Measurements from ENCODE around the gene CCSER1. TPM values are rescaled to one million over a fixed set of nuclear protein-coding genes. Genes with fewer than 3 reads are reported as not detected.

CCSER1 gene
- total and polyA plus RNA-seq, 2 donors (not counting 1 experiment from before 2014, with no cell fraction given), result 10.7 to 39.5 TPM

- ATAC-seq (ENCODE audit: low read depth) (no peak), DNase-seq (no peak)
- Histone ChIP-seq H3K27me3 (replicated peaks in 1 of 4; ENCODE audit: control extremely low read depth in 1 of 4, control insufficient read depth in 3 of 4, insufficient read depth in 4 of 4, low read length in 3 of 4) (no peaks in the 10 kb centered on the region), H3K9me3 (ENCODE audit: control extremely low read depth in 1 of 3, control insufficient read depth in 2 of 3, insufficient read depth in 1 of 3, low read length in 2 of 3) (peaks cover 0 to 3% (median 1%) of the 10 kb centered on the region in 3 donors), H3K79me2 (ENCODE audit: control insufficient read depth, insufficient read depth, low read length) (no peaks in the 10 kb centered on the region), H3K4me3 (ENCODE audit: control extremely low read depth in 1 of 5, extremely low read depth in 1 of 5, insufficient read depth in 1 of 5, low read depth in 2 of 5, low read length in 4 of 5) (no peak overlapping the region), H3K4me1 (ENCODE audit: control insufficient read depth in 2 of 2, insufficient read depth in 2 of 2, low read length in 2 of 2) (no peaks in the 10 kb centered on the region), H4K20me1 (ENCODE audit: control insufficient read depth, insufficient read depth, low read length, poor library complexity, severe bottlenecking) (no peaks in the 10 kb centered on the region), H3K9ac (ENCODE audit: low read length) (no peak overlapping the region), H3K36me3 (replicated peaks in 1 of 2; ENCODE audit: control extremely low read depth in 1 of 2, control insufficient read depth in 1 of 2, extremely low read depth in 1 of 2, insufficient read depth in 2 of 2, low read length in 1 of 2) (no peaks in the 10 kb centered on the region), H3K4me2 (replicated peaks; ENCODE audit: low read depth, low read length, poor library complexity, severe bottlenecking) (no peak overlapping the region), H3K27ac (ENCODE audit: low read length in 2 of 2) (no peak overlapping the region), H2AFZ (ENCODE audit: insufficient read depth, low read depth, low read length, poor library complexity, severe bottlenecking) (no peak overlapping the region)
- Mint-ChIP-seq H3K9me3 (ENCODE audit: insufficient read depth) (peaks cover 3% of the 10 kb centered on the region), H3K4me3 (no peak overlapping the region), H3K4me1 (no peaks in the 10 kb centered on the region), H3K27ac (no peak overlapping the region), H3K27me3 (no peaks in the 10 kb centered on the region)
- 83% methylated on average over 4 of the region's 5 CpGs for WGBS (ENCODE audit: insufficient coverage)
- ChIA-PET POLR2A (no interaction called here), CTCF (no interaction called here)
- TF ChIP-seq CTCF (IDR thresholded peaks at IDR 0.05) (no peak), EZH2 (IDR thresholded peaks at IDR 0.05; ENCODE audit: borderline replicate concordance, insufficient read depth, low read depth, low read length, poor library complexity, severe bottlenecking) (no peak)
- intact Hi-C loops (cut with micrococcal nuclease), result no loop called here
These were observed 1128.8 kb downstream of the CCSER1 start for GRCh38 chr4:91256043-91256442.

GRCh38 chr4:91256751-91257150, 1129.6 kb downstream of the CCSER1 start:
- H3K4me1 Mint-ChIP-seq, result no peaks in the 10 kb centered on the region
- DNase-seq, result no peak
- Histone ChIP-seq H3K27me3 (replicated peaks in 1 of 4; ENCODE audit: control extremely low read depth in 1 of 4, control insufficient read depth in 3 of 4, insufficient read depth in 4 of 4, low read length in 3 of 4) (no peaks in the 10 kb centered on the region), H3K9ac (ENCODE audit: low read length) (no peak overlapping the region), H3K36me3 (replicated peaks in 1 of 2; ENCODE audit: control extremely low read depth in 1 of 2, control insufficient read depth in 1 of 2, extremely low read depth in 1 of 2, insufficient read depth in 2 of 2, low read length in 1 of 2) (no peaks in the 10 kb centered on the region), H3K27ac (ENCODE audit: low read length in 2 of 2) (no peak overlapping the region), H3K4me3 (ENCODE audit: control extremely low read depth in 1 of 5, extremely low read depth in 1 of 5, insufficient read depth in 1 of 5, low read depth in 2 of 5, low read length in 4 of 5) (no peak overlapping the region), H2AFZ (ENCODE audit: insufficient read depth, low read depth, low read length, poor library complexity, severe bottlenecking) (no peak overlapping the region), H3K79me2 (ENCODE audit: control insufficient read depth, insufficient read depth, low read length) (no peaks in the 10 kb centered on the region), H3K9me3 (ENCODE audit: control extremely low read depth in 1 of 3, control insufficient read depth in 2 of 3, insufficient read depth in 1 of 3, low read length in 2 of 3) (peaks cover 0 to 3% (median 1%) of the 10 kb centered on the region in 3 donors), H3K4me2 (replicated peaks; ENCODE audit: low read depth, low read length, poor library complexity, severe bottlenecking) (no peak overlapping the region), H4K20me1 (ENCODE audit: control insufficient read depth, insufficient read depth, low read length, poor library complexity, severe bottlenecking) (no peaks in the 10 kb centered on the region), H3K4me1 (ENCODE audit: control insufficient read depth in 2 of 2, insufficient read depth in 2 of 2, low read length in 2 of 2) (no peaks in the 10 kb centered on the region)
- no peaks in the 10 kb centered on the region for H3K27me3 Mint-ChIP-seq
- CTCF ChIA-PET, result no interaction called here
- peaks cover 3% of the 10 kb centered on the region for H3K9me3 Mint-ChIP-seq (ENCODE audit: insufficient read depth)
- WGBS (ENCODE audit: insufficient coverage), result no CpG with 5 or more reads among the region's 1 CpG
- intact Hi-C loops (cut with micrococcal nuclease), result no loop called here
- POLR2A ChIA-PET, result no interaction called here
- no peak for ATAC-seq (ENCODE audit: low read depth)
- H3K4me3 Mint-ChIP-seq, result no peak overlapping the region
- H3K27ac Mint-ChIP-seq, result no peak overlapping the region
- TF ChIP-seq EZH2 (IDR thresholded peaks at IDR 0.05; ENCODE audit: borderline replicate concordance, insufficient read depth, low read depth, low read length, poor library complexity, severe bottlenecking) (no peak), CTCF (IDR thresholded peaks at IDR 0.05) (no peak)

Measured in B cell (primary cell).